Activated CD4-positive, alpha-beta T cell treated with anti-CD3 and anti-CD28 coated beads, Interleukin-2, amount 50 U/mL, for 48 hours (primary cell): ENCODE results near the gene ADCY10.
A peak's percentile ranks its signal among the peaks of the same experiment; 100 is the strongest.
"Not testable (repeated sequence)": the region's sequence is repeated elsewhere in the genome, so short reads cannot be mapped to it uniquely, and the experiment has no call there.

Experiments used
- DNase-seq, 2 experiments: peaks; one replicate each; pipeline ENCODE4 v3.0.0-alpha.2; 2020

Gene ADCY10

DNA sequence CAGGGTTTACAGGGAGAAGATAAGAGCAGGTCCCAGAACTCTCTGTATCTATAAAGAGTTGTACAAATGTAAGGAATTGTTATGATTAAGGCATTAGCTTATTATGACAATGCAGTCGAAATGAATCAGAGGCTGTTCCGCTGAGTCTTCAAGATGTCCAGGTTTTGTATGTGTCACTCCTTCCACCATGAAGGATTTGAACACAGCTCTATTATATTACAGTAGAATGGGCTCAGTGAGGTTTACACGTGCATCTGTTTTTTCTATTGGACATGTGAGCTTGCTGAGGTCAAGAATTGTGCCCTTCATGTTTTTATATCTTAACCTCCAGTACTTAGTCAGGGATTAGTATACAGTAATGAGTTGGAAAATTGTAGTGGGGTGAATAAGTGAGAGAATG is 105.8 kb downstream of the ADCY10 start:
- DNase-seq, result no peak

DNA sequence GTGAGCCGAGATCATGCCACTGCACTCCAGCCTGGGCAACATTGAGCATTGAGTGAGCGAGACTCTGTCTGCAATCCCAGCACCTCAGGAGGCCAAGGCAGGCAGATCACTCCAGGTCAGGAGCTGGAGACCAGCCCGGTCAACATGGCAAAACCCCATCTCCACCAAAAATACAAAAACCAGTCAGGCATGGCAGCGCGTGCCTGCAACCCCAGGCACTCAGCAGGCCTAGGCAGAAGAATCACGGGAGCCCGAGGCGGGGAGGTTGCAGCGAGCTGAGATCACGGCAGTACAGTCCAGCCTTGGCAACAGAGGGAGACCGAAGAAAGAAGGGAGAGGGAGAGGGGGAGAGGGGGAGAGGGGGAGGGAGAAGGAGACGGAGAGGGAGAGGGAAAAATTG is 107.3 kb downstream of the ADCY10 start:
- DNase-seq, result not testable (repeated sequence)

DNA sequence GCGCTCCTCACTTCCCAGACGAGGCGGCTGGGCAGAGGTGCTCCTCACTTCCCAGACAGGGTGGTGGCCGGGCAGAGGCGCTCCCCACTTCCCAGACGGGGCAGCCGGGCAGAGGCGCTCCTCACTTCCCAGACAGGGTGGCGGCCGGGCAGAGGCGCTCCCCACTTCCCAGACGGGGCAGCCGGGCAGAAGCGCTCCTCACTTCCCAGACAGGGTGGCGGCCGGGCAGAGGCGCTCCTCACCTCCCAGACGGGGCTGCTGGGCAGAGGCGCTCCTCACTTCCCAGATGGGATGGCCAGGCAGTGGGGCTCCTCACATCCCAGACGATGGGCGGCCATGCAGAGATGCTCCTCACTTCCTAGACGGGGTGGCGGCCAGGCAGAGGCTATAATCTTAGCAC is 107.7 kb downstream of the ADCY10 start:
- DNase-seq, result not testable (repeated sequence)

DNA sequence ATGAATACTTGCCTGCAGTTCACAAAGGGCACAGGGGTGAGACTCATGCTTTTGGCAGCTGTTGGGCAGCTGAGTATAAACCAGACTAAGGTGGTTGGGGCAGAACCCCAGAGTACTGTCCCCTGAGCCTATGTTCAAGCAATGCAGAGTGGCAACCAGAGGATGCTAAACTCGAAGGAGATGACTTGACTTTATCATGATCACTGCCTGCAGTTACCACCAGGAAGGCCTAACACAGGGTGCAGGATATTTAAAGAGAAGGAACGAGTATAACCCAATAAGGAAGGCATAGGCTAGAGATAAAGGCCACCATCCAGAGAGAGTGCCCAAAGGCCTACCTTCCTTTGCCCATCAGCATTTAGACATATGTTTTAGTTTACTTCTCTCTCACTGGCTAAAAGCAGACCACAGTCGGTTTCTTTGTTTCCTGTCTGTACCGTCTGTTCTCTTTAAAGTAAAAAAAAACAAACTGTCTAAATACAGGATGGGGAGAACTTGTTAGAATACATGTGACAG is 108.8 kb downstream of the ADCY10 start:
- peak; percentile 30 to 32 for DNase-seq

DNA sequence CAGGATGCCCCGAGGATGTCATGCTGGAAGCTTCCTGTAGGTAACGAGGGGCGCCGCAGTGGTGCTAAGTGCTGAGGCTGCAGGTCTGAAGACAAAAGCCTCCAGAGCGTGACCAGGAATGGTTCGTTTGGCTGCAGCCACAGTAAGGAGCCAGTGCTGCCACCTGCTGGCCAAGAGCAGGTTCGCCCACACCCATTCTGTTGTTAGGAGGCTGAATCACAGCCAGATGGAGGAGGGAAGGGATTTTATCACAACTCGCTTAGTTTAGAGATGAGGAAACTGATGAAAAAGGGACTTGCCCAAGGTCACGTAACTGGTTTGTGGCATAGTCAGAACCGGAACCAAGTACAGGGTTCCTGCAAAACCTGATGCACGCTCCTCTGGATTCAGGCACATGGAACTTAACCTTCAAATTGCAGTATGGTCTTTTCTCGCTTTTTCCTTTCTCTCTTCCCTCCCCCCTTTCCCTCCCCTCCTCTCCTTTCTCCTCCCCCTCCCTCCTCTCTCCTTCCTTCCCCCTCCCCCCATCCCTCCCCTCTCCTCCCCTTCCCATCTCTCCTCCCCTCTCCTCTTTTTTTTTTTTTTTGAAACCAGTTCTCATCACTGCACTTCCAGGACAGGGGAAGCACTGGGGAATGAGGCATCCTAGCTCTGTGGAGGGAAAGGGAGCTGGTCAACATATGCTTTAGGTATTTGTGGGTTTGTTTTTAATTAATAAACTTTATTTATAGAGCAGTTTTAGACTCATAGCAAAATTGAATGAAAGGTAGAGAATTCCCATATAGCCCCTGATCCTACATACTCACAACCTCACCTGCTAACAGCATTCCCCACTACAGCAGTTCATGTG is 110.4 kb downstream of the ADCY10 start:
- DNase-seq, result peak; percentile 93 to 95

DNA sequence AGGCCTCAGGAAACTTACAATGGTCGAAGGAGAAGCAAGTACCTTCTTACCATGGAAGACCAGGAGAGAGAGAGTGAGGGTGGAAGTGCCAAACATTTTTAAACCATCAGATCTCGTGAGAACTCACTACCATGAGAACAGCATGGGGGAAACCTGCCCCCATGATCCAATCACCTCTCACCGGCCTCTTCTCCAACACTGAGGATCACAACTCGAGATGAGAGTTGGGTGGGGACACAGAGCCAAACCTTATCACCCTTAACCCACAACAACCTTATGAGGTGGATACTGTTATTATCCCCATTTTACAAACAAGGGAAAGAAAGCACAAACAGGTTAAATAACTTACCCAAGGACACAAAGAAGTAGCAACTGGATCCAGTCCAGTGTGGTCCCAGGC is 111.7 kb downstream of the ADCY10 start:
- DNase-seq, result no peak

DNA sequence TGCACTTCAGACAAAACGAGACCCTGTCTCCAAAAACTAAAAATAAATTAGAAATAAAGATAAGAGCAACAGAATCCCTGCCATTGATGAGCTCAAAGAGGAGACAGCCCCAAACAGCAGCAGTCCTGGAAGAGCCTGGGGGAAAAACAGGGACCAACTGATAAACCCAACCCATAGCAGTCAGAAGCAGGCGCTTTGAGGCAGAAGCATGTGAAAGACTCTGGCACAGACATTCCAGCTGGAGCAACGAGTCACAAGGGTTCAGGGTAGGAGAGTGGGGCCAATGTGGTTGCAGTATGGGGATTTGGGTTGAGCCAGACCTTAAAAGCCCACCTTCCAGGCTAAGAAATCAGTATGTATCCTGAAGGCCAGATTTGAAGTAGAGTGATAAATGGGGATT is 113.7 kb downstream of the ADCY10 start:
- no peak for DNase-seq

DNA sequence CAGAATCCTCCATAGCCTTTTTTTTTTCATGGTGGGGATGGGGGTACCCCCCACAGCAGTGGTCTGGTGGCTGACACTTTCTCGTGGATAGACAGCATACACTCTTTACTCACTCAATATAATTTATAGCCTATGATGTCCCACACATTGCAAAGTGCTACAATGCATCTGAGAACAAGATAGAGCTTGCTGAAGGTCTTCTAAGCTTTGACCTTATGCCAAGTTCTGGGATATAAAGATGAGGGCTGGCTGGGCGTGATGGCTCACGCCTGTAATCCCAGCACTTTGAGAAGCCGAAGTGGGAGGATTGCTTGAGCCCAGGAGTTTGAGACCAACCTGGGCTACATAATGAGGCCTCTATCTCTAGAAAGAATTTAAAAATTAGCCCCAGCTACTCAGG is 114.2 kb downstream of the ADCY10 start:
- no peak for DNase-seq

- DNase-seq, result no peak
Measured at GRCh38 chr1:167798952-167799351, 115.0 kb downstream of the ADCY10 start.

DNA sequence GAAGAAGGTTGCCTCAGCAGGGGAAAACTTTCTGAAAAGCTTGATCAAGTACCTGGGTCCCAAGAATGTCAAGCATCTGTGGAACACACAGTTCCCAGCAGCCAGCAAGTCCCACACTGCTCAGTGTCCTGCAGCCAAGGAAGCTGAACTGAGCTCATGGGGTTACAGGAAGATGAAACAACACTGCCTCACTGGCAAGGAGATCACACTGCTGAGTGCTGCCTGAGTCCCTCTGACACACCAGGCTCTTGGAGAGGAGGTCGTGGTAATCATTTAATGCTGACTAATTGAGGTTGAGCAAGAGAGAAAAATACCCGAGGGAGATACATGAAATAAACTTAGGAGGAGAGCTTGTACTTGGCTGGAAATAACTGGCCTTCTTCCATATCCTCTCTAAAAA is 116.9 kb downstream of the ADCY10 start:
- no peak for DNase-seq

- DNase-seq, result no peak
Measured at GRCh38 chr1:167795810-167796740, 117.9 kb downstream of the ADCY10 start.

GRCh38 chr1:167794043-167794442 is 119.9 kb downstream of the ADCY10 start:
- no peak for DNase-seq

DNA sequence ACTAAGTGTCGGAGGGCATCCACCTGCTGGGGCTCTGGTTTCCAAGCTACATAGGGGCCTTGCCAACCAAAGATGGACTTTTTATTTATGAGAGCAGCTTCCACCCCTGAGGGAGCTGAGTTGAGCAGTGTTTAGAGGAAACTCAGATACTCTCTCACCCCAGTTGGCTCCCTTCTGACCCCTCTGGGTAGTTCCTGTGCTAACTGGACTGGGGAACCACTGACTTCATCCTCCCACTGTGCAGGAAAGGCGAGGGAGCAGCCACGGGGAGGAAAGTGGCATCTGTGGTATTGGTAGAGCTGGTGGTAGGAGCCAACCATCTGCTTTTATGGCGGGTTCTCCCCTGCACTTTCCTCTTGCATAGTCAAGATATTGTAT is 121.8 kb downstream of the ADCY10 start:
- no peak for DNase-seq

GRCh38 chr1:167791281-167792187 is 122.4 kb downstream of the ADCY10 start:
- DNase-seq, result no peak

DNA sequence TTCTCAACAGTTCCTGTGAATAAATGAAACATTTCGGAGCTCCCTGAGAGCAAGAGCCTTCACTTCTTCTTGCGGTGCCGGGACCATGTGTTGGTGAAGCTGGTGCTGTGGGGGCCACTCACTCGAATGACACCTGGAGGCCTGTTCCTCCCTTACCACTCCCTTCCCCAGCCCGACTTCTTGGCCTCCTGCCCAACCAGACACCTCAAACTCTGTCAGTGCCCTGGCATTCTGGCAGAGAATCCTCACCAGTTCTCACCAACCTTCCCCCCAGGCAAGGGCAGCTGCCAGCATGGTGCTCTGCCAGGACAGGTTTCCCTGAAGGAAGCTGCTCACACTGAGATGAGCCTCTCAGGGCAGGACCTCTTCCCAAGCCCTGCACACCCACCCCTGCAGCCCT is 123.8 kb downstream of the ADCY10 start:
- no peak for DNase-seq

- DNase-seq, result no peak
Measured at GRCh38 chr1:167789501-167789900, 124.4 kb downstream of the ADCY10 start.

- no peak for DNase-seq
Measured at GRCh38 chr1:167786502-167786901, 127.4 kb downstream of the ADCY10 start.

GRCh38 chr1:167784876-167785550 is 128.9 kb downstream of the ADCY10 start:
- no peak for DNase-seq

- no peak for DNase-seq
Measured at GRCh38 chr1:167782946-167783345, 131.0 kb downstream of the ADCY10 start.

GRCh38 chr1:167781558-167781957 is 132.4 kb downstream of the ADCY10 start:
- no peak for DNase-seq

- no peak for DNase-seq
Measured at GRCh38 chr1:167777269-167777650, 136.7 kb downstream of the ADCY10 start.
